NOMO-1 treated with DMSO at 0.1 percent for 48 hours (cell line): ENCODE measurements around the gene PPARGC1A.
A peak's percentile ranks its signal among the peaks of the same experiment; 100 is the strongest.

Source experiments
- DNase-seq: peaks from one replicate; lab custom pipeline; 2025; ENCODE audit not compliant: unreplicated experiment; lab: John Stamatoyannopoulos, UW

Gene PPARGC1A

DNA sequence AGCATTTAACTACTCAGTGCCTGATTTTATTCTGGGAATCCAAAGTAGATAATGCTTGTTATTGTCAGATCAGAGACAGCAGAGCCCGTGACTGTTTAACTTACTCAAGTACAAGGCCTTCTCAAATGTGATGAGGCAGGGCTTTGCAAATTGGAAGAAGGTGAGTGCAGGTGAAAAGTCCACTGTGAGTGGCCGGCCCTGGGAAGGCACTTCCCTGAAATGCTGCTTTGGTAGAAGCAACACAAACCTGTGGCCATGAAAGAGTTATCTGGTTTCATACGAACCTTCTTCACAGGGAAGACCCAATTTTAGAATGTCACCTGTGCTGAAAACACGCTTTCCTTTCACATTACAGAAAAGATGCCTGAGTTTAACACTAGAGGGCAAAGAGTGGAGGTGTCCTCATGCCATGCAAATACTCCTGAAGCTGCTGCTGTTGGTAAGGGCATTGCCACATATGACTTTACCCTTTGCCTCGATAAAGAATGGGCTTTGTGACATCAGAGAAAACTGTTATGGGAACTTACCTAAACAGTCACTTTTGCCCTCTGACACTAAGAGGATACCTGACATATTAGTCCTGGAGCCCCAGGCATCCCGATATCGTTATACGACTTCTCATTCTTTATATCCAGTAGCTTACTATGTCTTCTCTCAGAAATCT, 8.0 kb downstream of the PPARGC1A start:
- no peak for DNase-seq

DNA sequence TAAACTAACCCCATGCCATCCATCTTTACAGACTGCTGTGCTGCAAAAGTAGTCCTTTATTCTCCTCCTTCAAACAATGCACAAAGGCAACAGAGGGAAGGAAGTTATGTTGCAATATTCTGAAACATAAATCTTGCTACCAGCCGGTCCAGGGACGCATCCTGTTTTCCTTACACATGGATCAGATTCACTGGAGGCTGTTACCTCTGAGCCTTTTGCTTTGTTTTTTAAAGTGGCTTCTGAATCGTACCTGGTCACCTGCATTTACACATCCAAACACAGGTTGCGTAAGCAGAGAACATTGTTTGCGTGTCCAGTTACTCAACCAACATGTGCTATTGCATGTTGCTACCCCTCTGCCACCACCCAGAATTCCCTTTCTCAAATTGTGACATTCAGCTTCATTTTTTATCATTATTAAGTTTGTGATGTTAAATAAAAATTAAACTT, 8.8 kb downstream of the PPARGC1A start:
- DNase-seq, result peak; percentile 51

DNA sequence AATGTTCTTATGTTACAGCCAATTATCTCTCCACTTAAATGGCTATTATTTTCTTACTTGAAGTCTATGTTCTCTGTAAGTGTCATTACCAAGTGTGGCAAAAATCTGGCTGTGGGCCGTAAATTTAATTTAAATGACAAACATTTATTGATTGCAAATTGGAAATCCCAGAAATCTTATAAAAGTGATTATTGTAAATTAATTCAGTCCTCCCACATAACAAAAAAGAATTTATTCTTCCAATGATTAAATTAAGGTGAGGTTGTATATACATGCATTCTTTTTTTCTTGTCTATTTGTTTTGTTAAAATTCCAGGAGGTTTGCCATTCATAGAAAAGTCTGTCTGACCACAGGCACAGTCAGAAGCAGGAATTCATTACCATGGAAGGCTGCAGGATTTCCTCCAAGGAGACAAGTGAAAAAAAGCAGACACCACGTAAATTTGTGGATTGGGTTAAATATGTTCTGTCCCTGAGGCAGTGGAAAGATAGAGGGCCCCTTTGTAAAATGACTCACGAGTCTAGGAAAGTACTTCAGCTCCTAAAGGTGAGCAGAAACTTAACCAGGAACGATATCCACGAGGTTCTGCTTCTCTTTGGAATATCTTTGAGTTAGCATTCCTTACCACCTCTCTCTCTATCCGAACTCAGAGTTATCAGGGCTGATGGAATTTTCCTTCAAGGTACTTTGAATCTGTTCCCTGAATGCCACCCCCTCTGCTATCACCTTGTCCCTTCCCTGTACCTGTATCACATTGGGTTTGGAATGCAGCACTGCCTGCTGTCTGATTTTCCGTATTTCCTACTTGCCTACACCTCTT, 10.7 kb downstream of the PPARGC1A start:
- DNase-seq, result no peak

DNA sequence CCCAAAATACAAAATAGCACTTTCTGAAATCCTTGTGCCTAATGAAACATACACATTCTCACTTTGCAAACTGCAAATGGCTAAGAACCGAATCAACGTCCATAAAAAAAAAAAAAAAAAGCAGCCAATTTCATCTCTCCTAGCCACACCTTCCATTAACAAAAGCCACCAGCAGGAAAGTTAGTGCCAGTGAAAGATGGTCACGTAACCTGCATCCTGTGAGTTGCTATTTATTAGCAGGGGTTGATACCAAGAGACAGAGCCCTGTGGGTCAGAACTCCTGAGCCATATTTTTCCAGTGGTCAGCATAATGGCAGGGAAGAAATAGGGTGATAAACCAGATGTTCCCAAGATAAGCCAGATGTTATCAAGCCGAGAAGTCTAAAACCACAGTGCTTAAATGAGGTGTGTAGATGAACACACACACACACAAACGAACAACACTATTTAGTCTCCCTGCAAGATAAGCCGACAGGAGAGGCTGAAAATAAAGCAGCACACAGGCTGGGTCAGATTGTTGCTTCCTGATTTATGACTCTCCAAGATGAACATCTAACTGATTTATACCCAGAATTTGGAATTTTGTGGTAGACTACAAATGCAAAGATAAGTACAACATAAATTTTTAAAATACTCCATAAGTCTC, 11.5 kb downstream of the PPARGC1A start:
- no peak for DNase-seq

DNA sequence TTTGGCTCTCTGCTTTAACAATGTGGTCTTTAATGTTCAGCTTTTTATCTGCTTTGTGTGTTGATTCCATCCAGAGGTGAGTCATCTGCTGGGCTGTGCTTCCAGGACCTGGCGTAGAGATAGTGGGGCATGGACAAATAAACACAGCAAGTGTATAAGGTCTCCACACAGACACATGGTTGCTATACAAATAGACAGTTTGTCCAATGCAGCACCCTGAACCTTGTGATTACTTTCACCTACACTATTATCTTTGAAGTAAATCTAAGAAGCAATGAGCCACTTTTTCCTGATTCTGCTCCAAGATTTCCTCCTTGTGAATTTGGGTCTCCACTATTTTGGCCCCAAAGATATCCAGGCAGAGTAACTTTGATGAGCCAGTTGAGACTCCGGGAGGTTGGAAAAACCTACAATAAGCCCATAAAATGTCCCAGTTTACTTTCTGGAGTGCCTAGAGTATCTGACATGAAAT, 12.1 kb downstream of the PPARGC1A start:
- no peak for DNase-seq

DNA sequence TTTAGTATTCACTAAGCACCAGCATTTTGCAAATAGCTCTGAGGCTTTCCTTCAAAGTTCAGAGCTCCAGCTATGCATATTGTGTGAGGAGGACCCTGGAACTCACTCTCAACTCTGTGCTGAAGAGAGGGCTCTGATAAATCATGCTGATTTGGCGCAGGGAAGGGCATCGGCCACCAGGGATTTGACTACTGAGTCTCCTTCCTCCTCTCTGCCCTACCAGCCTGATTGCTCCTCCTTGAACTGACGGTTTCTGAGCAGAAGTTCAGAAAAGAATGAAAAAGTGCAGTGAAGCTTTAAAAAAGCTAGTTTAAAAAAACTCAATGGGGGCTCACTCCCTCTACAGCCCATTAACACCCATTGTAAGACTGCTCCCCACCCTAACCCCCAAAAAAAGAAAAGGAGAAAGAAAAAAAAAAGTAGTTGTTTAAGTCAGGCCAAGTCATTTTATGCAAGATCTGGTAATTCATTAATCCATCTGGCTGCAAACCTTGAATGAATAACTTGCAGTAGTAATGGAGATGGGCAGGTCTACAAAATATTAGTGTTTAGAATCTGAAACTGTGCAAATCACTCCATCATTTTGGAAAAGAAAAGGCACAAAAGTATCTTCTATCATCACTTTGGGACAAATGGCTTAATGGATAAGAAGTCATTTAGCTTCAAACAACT, 13.3 kb downstream of the PPARGC1A start:
- no peak for DNase-seq

DNA sequence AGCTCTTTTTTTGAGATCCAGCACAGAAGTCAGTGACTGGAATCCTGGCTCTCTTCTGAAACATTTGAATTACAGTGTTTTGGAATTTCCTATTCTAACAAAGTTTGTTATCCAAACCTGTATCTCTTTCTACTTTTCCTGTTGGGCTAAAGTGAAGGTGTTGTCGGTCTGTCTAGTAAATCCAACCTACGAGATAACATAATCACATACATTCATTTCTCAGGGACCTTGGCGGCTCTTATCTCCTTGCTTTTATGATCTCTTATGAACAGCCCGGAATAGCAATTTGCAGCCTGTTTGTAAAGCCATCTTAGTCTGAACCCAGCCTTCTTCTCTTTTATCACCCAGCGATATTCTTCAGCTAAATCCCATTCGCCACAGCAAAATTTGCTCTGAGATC, 14.5 kb downstream of the PPARGC1A start:
- DNase-seq, result no peak

DNA sequence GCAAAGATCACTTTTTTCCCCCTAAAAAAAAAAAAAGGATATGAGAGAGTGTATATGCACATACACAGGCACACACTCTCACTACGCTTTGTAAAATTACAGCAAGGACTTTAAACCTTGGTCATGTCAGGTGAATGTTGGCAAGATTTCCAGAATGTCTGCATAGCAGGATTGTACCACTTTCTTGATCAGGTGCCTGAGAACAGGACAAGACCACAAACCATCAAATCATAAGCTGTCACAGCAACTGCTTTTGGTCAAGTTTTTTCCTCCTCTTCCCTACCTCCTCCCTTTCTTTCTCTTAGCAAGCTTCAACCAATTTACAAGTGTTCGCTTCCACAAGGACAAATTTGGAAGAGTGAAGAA, 15.3 kb downstream of the PPARGC1A start:
- DNase-seq, result no peak

DNA sequence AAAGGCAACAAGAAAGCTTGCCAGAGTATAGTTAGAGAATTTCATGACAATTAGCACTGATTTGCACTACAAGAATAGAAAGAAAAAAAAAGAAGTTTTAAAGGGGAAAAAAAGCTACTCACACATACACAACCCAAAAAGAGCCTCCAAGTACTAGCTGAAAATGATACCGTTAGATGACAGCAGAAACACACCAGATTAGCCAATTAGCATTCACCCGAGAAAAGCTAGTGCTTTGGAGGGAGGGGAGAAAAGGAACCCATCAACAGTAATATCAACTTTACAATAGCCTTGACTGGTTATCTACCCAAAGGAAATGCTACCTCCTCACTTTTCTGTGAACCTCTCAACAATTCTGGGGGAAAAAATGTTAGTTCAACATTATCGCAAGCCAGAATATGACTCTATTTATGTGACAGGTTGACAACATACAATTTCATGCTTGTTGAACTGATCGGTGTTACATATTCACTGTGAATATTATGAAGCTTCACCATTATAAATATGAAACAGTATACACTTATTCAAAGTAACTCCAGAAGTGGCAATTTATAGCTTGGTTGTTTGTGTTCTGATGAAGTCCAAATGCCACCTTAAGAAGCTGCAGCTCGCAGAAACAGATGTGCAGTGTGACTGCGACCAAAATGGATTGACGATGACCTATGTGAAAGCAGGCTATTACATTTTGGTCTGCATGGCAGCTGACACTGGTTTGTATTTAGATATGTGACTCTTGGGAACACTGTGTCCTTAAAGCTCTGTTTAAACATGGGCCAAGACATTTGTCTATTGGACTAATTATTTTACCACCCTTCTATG, 15.9 kb downstream of the PPARGC1A start:
- DNase-seq, result no peak

DNA sequence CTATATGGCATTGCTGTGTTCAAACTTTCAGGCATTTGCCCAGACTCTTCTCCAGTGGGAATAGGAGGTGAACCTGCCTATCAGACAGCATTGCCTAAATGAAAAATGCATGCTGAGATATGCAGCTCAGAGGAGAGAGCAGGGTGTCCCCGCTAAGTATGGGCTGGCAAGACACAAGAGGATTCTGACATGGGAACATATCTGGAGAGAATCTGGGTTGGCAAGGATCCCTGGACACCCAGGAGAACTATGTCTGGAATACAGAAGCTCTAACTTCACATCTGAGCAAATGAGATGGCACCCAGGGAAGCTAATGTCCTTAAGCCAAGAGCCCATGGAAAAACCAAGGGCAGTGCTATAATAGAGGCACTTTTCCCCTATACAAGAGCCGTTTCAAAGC, 18.4 kb downstream of the PPARGC1A start:
- no peak for DNase-seq

DNA sequence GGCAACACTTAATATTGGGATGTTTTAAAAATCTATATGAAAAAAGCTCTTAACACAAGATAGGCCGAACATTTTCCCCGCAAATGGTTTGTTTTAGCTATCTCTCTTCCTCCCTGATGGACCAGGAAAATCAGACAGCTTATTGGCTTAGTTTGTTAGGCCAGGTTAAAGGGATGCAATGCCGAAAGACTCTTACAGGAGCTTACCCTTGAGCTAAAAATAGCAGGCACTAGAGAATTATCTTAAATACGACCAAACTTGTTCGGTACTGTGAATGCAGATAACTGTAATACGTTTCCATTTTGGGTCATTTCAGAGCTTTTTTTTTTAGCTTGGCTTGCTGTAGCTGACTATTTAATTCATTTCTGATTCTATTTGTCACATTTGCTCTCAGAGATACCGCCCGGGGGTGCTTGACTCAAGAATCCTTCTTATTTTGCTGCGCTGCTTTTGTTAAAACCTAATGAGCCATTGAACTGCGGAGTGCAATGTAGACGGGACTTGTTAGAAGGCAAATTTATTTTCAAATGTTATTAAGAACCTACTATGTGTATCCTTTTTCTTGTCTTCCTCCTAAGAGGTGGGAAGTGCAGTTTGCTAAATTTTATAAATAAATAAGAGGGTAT, 23.3 kb downstream of the PPARGC1A start:
- DNase-seq, result no peak

DNA sequence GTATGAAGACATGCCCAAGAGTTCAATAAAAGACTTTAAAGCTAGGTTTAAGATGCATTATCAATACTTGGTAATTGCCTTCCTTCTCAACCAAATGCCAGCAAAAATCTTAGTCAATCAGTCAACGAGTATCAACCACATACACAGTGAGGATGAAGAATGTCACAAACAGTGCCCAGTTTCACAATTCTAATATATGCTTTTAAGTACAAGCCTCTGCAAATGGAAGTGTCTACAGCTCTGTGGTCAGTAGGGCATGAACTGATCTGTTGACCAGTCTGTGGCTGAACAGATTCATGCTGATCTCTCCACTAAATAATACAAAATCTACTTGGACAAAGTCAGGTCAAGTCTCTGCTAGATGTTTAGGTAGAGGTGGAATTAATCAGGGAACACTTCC, 27.9 kb downstream of the PPARGC1A start:
- no peak for DNase-seq

DNA sequence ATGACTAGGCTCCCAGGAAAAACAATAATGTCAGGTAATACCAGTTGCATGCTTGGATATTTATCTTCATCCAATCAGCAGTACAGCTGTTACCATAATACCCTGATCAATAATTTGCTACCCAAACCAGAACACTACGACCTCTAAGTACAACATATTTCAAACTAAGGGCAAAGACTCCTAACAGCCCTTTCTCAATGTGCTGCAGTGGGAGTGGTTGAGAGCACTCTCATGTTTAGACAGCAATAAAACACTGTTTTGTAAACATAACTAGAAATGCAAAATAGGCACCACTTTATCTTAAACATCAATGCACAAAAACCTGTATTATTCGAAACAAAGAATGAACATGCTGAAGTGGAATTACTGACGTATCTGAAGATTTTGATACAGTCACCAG, 28.9 kb downstream of the PPARGC1A start:
- DNase-seq, result no peak

DNA sequence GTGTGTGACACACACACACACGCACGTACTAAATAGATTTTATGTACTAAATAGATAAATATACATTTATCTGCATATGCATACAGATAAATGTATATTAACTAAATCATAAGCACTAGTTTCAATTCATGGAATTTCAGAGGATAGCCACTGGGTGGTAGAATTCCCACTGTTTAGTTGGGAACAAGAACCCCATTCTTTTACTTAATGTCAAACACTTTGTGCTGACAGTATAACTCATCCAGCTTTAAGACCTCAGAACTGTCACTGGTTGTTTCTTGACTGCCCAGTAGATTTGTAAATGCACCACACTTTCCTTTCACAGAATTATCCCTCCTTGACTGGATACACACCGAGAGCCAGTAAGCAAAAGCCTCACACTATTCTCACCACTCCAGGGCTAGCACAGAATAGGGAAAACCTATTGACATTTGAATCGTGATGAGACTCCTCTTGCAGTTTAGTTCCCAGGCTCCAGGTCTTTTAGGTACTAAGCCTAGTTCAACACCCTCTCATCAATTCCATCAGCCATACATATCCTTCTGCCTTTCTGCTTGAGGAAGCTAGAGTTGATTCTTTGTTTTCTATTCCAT, 32.4 kb downstream of the PPARGC1A start:
- no peak for DNase-seq

DNA sequence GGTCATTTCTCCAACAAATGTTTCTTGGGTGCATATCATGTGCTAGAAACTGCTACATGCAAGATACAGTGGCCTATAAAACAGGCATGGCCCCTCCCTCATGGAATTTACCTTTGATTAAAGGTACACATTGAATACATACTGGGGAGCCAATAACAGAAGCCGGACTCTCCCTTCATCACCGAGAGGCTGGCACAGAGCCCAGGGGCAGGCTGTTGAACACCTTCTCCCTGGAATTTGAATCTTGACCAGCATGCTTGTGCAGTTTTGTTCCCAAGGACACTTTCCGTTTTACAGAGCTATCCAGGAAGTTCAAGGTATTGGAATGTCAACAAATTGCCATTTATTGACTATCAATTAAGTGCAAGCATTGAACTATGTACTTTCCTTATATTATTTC, 33.2 kb downstream of the PPARGC1A start:
- no peak for DNase-seq

DNA sequence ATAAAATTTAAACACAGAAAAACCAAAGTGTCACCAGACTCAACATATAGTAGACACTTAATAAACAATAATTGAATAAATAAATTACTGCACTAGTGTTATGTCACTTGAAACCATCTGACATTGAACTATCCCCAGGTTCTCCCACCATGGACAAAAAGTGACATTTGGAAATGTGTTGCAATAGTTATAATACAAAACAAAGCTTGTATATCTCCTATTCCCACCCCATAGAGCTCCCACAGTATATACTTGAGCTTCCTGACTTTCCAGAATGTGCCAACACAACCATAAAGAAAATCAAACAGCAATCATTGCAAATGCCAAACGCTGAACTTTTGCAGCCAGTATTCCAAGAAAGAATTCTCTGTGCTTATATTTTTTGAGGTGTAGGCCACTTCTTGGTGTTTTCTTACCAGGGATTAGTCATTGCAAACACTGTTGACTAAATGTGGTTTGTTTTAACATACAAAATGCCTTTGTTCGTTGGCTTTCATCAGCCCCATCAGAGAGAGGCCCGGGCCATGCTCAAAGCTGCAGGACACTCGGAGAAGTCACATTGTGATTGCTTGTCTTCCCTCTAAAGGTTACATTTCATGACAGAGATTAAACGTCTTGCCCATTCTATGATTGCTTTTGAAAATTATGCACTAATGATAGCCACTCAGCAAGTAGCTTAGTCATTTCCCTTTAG, 33.8 kb downstream of the PPARGC1A start:
- peak; percentile 34 for DNase-seq

DNA sequence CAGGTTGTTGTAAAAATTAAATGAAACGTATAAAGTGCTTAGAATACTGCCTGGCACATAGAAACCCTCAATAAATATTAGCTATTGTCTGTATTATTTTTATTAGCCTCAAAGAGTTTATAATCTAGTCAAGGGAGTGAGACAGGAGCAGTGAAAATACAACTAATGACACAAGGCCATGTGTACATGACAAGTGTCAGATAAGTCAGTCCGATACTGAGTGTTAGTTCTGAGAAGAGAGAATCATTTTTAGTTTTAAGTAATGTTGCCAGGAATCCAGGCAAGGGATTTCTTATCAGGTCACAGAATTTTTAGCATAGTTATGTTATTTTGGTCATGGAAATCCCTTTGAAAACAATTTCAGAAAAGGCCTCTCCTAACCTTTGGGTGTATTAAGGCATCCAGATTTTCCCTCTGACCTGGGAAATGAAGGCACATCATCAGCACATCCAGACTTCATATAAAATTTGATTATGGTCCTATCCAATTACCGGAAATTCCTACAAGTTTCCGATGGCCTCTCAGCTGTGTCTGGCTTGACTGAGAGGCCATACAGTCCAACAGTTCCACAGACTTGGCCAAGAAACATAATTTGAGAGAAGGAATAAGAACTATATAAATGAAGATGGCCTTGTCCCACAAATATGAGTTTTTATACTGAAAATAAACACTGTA, 35.7 kb downstream of the PPARGC1A start:
- DNase-seq, result no peak

DNA sequence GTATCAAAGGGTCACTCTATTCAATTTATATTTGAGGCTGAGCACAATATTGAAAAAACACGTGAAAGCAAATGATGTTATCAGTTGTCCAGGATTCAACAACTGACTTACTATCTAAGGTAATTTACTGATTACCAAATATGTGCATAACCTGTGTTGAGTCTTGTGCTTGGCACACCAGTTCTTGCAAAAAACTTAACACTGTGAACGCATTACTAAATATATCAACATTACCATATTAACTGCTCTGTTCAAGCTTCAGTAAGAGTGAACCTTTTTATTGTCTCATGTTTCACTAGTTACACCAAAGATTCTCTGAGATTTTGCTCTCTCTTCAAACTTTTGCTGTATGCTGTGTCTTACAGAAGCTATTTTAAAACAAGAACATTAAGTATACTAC, 38.4 kb downstream of the PPARGC1A start:
- no peak for DNase-seq

DNA sequence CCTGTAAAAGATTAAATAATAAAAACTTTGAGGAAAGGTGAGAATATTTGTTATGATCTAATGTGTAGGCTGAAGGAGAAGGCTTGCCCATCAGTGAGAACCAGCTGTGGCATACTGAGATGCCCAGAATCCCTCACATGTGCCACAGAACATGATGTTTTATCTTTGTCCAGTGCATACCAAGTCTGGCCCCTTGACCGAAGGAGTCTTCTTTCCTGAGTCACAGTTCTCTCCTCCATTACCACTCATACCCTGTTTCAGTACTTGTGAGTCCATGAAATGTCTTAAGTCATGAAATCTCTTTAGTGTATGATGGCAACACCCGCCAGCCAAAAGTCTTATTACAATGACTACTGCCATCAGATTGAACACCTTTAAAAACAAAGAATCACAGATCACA, 42.7 kb downstream of the PPARGC1A start:
- DNase-seq, result no peak
